ENCODE results near the gene IFNL1. TPM values are rescaled to one million over a fixed set of nuclear protein-coding genes. Genes with fewer than 3 reads are reported as not detected.

IFNL1 gene
- total RNA-seq, 1 donor from 2014 or later, result not detected

GRCh38 chr19:39252458-39252857 lies 43.7 kb upstream of the IFNL1 start:
- no peak for TF ChIP-seq CTCF (conservative IDR thresholded peaks at IDR 0.05; ENCODE audit: low read depth, low read length)
- no peak overlapping the region for H3K4me3 ChIP-seq (ENCODE audit: low read depth, low read length)
- no peak for DNase-seq (ENCODE audit: low read depth)

GRCh38 chr19:39253374-39254149 lies 42.6 kb upstream of the IFNL1 start:
- no peak for TF ChIP-seq CTCF (conservative IDR thresholded peaks at IDR 0.05; ENCODE audit: low read depth, low read length)
- no peak overlapping the region for H3K4me3 ChIP-seq (ENCODE audit: low read depth, low read length)
- DNase-seq (ENCODE audit: low read depth), result no peak

- no peak for TF ChIP-seq CTCF (conservative IDR thresholded peaks at IDR 0.05; ENCODE audit: low read depth, low read length)
- no peak for DNase-seq (ENCODE audit: low read depth)
- H3K4me3 ChIP-seq (ENCODE audit: low read depth, low read length), result no peak overlapping the region
Measured at GRCh38 chr19:39254531-39255345, 41.5 kb upstream of the IFNL1 start.

- TF ChIP-seq CTCF (conservative IDR thresholded peaks at IDR 0.05; ENCODE audit: low read depth, low read length), result no peak
- DNase-seq (ENCODE audit: low read depth), result no peak
- no peak overlapping the region for H3K4me3 ChIP-seq (ENCODE audit: low read depth, low read length)
Measured at GRCh38 chr19:39257227-39257626, 39.0 kb upstream of the IFNL1 start.

GRCh38 chr19:39261704-39262103 lies 34.5 kb upstream of the IFNL1 start:
- no peak for TF ChIP-seq CTCF (conservative IDR thresholded peaks at IDR 0.05; ENCODE audit: low read depth, low read length)
- DNase-seq (ENCODE audit: low read depth), result no peak
- H3K4me3 ChIP-seq (ENCODE audit: low read depth, low read length), result no peak overlapping the region

GRCh38 chr19:39262496-39262895 lies 33.7 kb upstream of the IFNL1 start:
- no peak overlapping the region for H3K4me3 ChIP-seq (ENCODE audit: low read depth, low read length)
- no peak for TF ChIP-seq CTCF (conservative IDR thresholded peaks at IDR 0.05; ENCODE audit: low read depth, low read length)
- no peak for DNase-seq (ENCODE audit: low read depth)

Data from epithelial cell of proximal tubule (primary cell).